GM23338 (cell line): ENCODE data around the gene CDH23. TPM values are rescaled to one million over a fixed set of nuclear protein-coding genes. Genes with fewer than 3 reads are reported as not detected.

Experiments
- ATAC-seq: fragments of 200-7000 bp; cut with Tn5 transposase; 3 replicates; pipeline ENCODE4 v1.9.1; 2020
- DNase-seq: peaks from one replicate; pipeline ENCODE4 v3.0.0-alpha.2; 2015; ENCODE audit warnings: low spot score
- H2AFZ ChIP-seq: fragments of 200-600 bp; sonication (generic); 2 replicates; pipeline ENCODE4 v1.8.0; 2016; ENCODE audit warnings: antibody characterized with exemption, mild to moderate bottlenecking, moderate library complexity
- H3F3A ChIP-seq: fragments of 200-600 bp; sonication (generic); replicated peaks from 2 replicates; pipeline ENCODE4 v1.8.0; 2017; ENCODE audit warnings: antibody characterized with exemption, mixed run types, low read depth
- H3K27ac ChIP-seq: fragments of 200-600 bp; sonication (generic); 2 replicates; pipeline ENCODE4 v1.6.1; 2016; ENCODE audit warnings: low read depth
- H3K27me3 ChIP-seq: fragments of 200-600 bp; sonication (generic); 2 replicates; pipeline ENCODE4 v1.8.0; 2016; ENCODE audit warnings: mild to moderate bottlenecking, mixed run types, moderate library complexity; ENCODE audit not compliant: insufficient read depth
- H3K36me3 ChIP-seq: fragments of 200-600 bp; sonication (generic); 2 replicates; pipeline ENCODE4 v1.8.0; 2016; ENCODE audit warnings: mild to moderate bottlenecking; ENCODE audit not compliant: insufficient read depth
- H3K4me1 ChIP-seq: fragments of 200-600 bp; sonication (generic); 2 replicates; pipeline ENCODE4 v1.8.0; 2016; ENCODE audit warnings: mild to moderate bottlenecking, moderate library complexity; ENCODE audit not compliant: insufficient read depth
- H3K4me2 ChIP-seq: fragments of 200-600 bp; sonication (generic); 2 replicates; pipeline ENCODE4 v1.7.1; 2017; ENCODE audit warnings: mixed run types
- H3K4me3 ChIP-seq: fragments of 200-600 bp; sonication (generic); 2 replicates; pipeline ENCODE4 v1.6.1; 2016; ENCODE audit warnings: mixed run types
- H3K79me2 ChIP-seq: fragments of 200-600 bp; sonication (generic); replicated peaks from 2 replicates; pipeline ENCODE4 v1.8.0; 2017; ENCODE audit warnings: mild to moderate bottlenecking; ENCODE audit not compliant: insufficient read depth
- H3K9me2 ChIP-seq: fragments of 200-600 bp; sonication (generic); 2 replicates; pipeline ENCODE4 v1.8.0; 2017; ENCODE audit not compliant: insufficient read depth
- H4K20me1 ChIP-seq: fragments of 200-600 bp; sonication (generic); replicated peaks from 2 replicates; pipeline ENCODE4 v1.8.0; 2017; ENCODE audit warnings: mild to moderate bottlenecking; ENCODE audit not compliant: insufficient read depth
- H3K27ac Mint-ChIP-seq: 2 replicates; pipeline ENCODE4 v1.8.0; 2020; ENCODE audit warnings: inconsistent platforms, mild to moderate bottlenecking, moderate library complexity, mixed read lengths
- H3K27me3 Mint-ChIP-seq: 3 replicates; pipeline ENCODE4 v1.8.0; 2022; ENCODE audit warnings: low read depth, mild to moderate bottlenecking, moderate library complexity, mixed read lengths, inconsistent platforms; ENCODE audit not compliant: insufficient read depth, poor library complexity
- H3K36me3 Mint-ChIP-seq: 3 replicates; pipeline ENCODE4 v1.8.0; 2021; ENCODE audit warnings: low read depth, mild to moderate bottlenecking, inconsistent platforms, moderate library complexity, mixed read lengths
- H3K4me1 Mint-ChIP-seq: 3 replicates; pipeline ENCODE4 v1.8.0; 2020; ENCODE audit warnings: mild to moderate bottlenecking, inconsistent platforms, mixed read lengths
- H3K4me3 Mint-ChIP-seq: 3 replicates; pipeline ENCODE4 v1.8.0; 2021; ENCODE audit warnings: moderate library complexity, mild to moderate bottlenecking, inconsistent platforms, mixed read lengths
- H3K9me3 Mint-ChIP-seq: 3 replicates; pipeline ENCODE4 v1.8.0; 2020; ENCODE audit warnings: moderate library complexity, mild to moderate bottlenecking, inconsistent platforms, mixed read lengths
- CTCF ChIP-seq, 2 experiments: fragments of 200-600 bp in 1 of 2; sonication (generic) in 1 of 2; conservative IDR thresholded peaks; 2 replicates each; pipeline versions ENCODE4 v1.5.1 to v1.6.1; 2016 to 2017; ENCODE audit warnings: antibody characterized with exemption in 2 of 2, low read depth in 2 of 2, mild to moderate bottlenecking in 2 of 2, moderate library complexity in 1 of 2
- EZH2 ChIP-seq: fragments of 200-600 bp; sonication (generic); IDR thresholded peaks from one replicate; pipeline ENCODE4 v1.8.0; 2017; ENCODE audit warnings: antibody characterized with exemption, mild to moderate bottlenecking, low read depth; ENCODE audit not compliant: unreplicated experiment
- EZH2phosphoT487 ChIP-seq: fragments of 200-600 bp; sonication (generic); IDR thresholded peaks from one replicate; pipeline ENCODE4 v1.8.1; 2018; ENCODE audit warnings: antibody characterized with exemption; ENCODE audit not compliant: unreplicated experiment
- JUNB ChIP-seq: IDR thresholded peaks from one replicate; pipeline ENCODE4 v1.6.1; 2016; ENCODE audit warnings: antibody characterized with exemption; ENCODE audit not compliant: unreplicated experiment
- NANOG ChIP-seq: IDR thresholded peaks from 2 replicates; pipeline ENCODE4 v1.6.1; 2016; ENCODE audit warnings: antibody characterized with exemption, borderline replicate concordance
- POLR2AphosphoS5 ChIP-seq: IDR thresholded peaks from 2 replicates; pipeline ENCODE4 v1.6.1; 2016; ENCODE audit warnings: antibody characterized with exemption, low read depth
- ZNF114 ChIP-seq: fragments of 250-450 bp; sonication (Bioruptor Pico); IDR thresholded peaks from 2 replicates; pipeline ENCODE4 v1.5.0; 2020; ENCODE audit warnings: mild to moderate bottlenecking, moderate library complexity
- ZNF331 ChIP-seq: fragments of 250-450 bp; sonication (Bioruptor Pico); IDR thresholded peaks from 2 replicates; pipeline ENCODE4 v1.5.0; 2020; ENCODE audit warnings: low read depth, mild to moderate bottlenecking, moderate library complexity
- polyA plus RNA-seq: library from polyadenylated mRNA; unstranded; fragments of >200 nt; fragmentation: Nextera tagmentation; extraction: Ambion mirVana; gene quantifications from 2 replicates; pipeline ENCODE4 v1.2.1, GENCODE V29; 2016
- total RNA-seq: library from RNA; depleted of rRNA; stranded (reverse); fragments of >200 nt; shearing (Covaris generic); gene quantifications from 2 replicates; pipeline ENCODE4 v1.2.3, GENCODE V29; 2014
- TF ChIP-seq, protein P1 (sequence below): IDR thresholded peaks from 2 replicates; pipeline ENCODE4 v1.6.1; 2016; ENCODE audit warnings: antibody characterized with exemption
- TF ChIP-seq, protein P2 (sequence below): fragments of 250-450 bp; sonication (Bioruptor Pico); IDR thresholded peaks from 2 replicates; pipeline ENCODE4 v1.5.0; 2020; ENCODE audit warnings: mild to moderate bottlenecking, moderate library complexity

CDH23 gene
- total and polyA plus RNA-seq, 2 experiments from 2014 or later = 0.95 to 4.3 TPM

DNA sequence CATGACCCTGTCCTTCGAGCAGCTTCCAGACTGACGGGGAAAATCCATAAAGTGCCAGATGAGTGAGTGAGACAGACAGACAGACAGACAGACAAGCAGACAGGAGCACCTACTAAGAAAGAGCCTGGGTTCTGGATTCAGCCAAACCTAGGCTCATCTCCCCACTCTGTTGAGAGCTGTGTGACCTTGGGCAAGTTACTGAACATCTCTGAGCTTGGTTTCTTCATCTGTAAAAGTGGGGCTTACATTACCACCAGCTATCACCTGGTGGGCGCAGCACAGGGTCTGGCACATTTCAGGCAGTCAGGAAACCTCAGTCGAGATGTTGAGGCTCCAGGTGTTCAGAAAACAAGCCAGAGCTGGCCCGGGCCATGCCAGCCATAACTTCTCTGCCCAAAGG lies 285.3 kb downstream of the CDH23 start:
- H3K4me1 ChIP-seq = peaks cover 13% of the 10 kb centered on the region
- H4K20me1 ChIP-seq = no peaks in the 10 kb centered on the region
- no peak overlapping the region for H3K4me3 Mint-ChIP-seq
- no peaks in the 10 kb centered on the region for H3F3A ChIP-seq
- peaks cover 31% of the 10 kb centered on the region for H3K4me1 Mint-ChIP-seq
- no peak overlapping the region for H3K27ac ChIP-seq
- no peaks in the 10 kb centered on the region; the same call in 2 of the 3 replicates for H3K9me3 Mint-ChIP-seq
- no peaks in the 10 kb centered on the region for H3K36me3 ChIP-seq
- H3K9me2 ChIP-seq = no peaks in the 10 kb centered on the region
- H2AFZ ChIP-seq = no peak overlapping the region
- no peak overlapping the region for H3K4me3 ChIP-seq
- no peaks in the 10 kb centered on the region for H3K27me3 ChIP-seq
- no peak for DNase-seq
- TF ChIP-seq NANOG = no peak
- TF ChIP-seq, protein P1, sequence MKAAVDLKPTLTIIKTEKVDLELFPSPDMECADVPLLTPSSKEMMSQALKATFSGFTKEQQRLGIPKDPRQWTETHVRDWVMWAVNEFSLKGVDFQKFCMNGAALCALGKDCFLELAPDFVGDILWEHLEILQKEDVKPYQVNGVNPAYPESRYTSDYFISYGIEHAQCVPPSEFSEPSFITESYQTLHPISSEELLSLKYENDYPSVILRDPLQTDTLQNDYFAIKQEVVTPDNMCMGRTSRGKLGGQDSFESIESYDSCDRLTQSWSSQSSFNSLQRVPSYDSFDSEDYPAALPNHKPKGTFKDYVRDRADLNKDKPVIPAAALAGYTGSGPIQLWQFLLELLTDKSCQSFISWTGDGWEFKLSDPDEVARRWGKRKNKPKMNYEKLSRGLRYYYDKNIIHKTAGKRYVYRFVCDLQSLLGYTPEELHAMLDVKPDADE = no peak
- TF ChIP-seq CTCF (conservative IDR thresholded peaks at IDR 0.05; ENCODE audit: low read depth in 2 of 2) = no peak
- TF ChIP-seq ZNF114 (CRISPR knock-in tag) = no peak
- no peak for TF ChIP-seq ZNF331
- TF ChIP-seq EZH2 = no peak
- no peak for TF ChIP-seq EZH2phosphoT487
- TF ChIP-seq JUNB = no peak
- TF ChIP-seq POLR2AphosphoS5 = no peak
- TF ChIP-seq, protein P2, sequence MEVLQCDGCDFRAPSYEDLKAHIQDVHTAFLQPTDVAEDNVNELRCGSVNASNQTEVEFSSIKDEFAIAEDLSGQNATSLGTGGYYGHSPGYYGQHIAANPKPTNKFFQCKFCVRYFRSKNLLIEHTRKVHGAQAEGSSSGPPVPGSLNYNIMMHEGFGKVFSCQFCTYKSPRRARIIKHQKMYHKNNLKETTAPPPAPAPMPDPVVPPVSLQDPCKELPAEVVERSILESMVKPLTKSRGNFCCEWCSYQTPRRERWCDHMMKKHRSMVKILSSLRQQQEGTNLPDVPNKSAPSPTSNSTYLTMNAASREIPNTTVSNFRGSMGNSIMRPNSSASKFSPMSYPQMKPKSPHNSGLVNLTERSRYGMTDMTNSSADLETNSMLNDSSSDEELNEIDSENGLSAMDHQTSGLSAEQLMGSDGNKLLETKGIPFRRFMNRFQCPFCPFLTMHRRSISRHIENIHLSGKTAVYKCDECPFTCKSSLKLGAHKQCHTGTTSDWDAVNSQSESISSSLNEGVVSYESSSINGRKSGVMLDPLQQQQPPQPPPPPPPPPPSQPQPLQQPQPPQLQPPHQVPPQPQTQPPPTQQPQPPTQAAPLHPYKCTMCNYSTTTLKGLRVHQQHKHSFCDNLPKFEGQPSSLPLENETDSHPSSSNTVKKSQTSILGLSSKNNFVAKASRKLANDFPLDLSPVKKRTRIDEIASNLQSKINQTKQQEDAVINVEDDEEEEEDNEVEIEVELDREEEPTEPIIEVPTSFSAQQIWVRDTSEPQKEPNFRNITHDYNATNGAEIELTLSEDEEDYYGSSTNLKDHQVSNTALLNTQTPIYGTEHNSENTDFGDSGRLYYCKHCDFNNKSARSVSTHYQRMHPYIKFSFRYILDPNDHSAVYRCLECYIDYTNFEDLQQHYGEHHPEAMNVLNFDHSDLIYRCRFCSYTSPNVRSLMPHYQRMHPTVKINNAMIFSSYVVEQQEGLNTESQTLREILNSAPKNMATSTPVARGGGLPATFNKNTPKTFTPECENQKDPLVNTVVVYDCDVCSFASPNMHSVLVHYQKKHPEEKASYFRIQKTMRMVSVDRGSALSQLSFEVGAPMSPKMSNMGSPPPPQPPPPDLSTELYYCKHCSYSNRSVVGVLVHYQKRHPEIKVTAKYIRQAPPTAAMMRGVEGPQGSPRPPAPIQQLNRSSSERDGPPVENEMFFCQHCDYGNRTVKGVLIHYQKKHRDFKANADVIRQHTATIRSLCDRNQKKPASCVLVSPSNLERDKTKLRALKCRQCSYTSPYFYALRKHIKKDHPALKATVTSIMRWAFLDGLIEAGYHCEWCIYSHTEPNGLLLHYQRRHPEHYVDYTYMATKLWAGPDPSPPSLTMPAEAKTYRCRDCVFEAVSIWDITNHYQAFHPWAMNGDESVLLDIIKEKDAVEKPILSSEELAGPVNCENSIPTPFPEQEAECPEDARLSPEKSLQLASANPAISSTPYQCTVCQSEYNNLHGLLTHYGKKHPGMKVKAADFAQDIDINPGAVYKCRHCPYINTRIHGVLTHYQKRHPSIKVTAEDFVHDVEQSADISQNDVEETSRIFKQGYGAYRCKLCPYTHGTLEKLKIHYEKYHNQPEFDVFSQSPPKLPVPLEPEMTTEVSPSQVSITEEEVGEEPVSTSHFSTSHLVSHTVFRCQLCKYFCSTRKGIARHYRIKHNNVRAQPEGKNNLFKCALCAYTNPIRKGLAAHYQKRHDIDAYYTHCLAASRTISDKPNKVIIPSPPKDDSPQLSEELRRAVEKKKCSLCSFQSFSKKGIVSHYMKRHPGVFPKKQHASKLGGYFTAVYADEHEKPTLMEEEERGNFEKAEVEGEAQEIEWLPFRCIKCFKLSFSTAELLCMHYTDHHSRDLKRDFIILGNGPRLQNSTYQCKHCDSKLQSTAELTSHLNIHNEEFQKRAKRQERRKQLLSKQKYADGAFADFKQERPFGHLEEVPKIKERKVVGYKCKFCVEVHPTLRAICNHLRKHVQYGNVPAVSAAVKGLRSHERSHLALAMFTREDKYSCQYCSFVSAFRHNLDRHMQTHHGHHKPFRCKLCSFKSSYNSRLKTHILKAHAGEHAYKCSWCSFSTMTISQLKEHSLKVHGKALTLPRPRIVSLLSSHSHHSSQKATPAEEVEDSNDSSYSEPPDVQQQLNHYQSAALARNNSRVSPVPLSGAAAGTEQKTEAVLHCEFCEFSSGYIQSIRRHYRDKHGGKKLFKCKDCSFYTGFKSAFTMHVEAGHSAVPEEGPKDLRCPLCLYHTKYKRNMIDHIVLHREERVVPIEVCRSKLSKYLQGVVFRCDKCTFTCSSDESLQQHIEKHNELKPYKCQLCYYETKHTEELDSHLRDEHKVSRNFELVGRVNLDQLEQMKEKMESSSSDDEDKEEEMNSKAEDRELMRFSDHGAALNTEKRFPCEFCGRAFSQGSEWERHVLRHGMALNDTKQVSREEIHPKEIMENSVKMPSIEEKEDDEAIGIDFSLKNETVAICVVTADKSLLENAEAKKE (CRISPR knock-in tag) = no peak
- no peak overlapping the region for H3K27ac Mint-ChIP-seq
- no peaks in the 10 kb centered on the region for H3K36me3 Mint-ChIP-seq
- ATAC-seq = no peak
- H3K79me2 ChIP-seq = no peaks in the 10 kb centered on the region
- H3K4me2 ChIP-seq = no peak overlapping the region
- peaks cover 10% of the 10 kb centered on the region for H3K27me3 Mint-ChIP-seq
